Neural cell (in vitro differentiated cells): ENCODE data around the gene NOC2L. TPM values are rescaled to one million over a fixed set of nuclear protein-coding genes. Genes with fewer than 3 reads are reported as not detected.

Experiments used
- H2AFZ ChIP-seq: fragments of 200-600, 300-800 bp; sonication (generic), shearing (Covaris generic); 2 replicates; pipeline ENCODE4 v1.6.0; 2014; ENCODE audit warnings: low read depth, mild to moderate bottlenecking, antibody characterized with exemption, low read length, moderate library complexity
- H3F3A ChIP-seq: fragments of 200-600 bp; shearing (Covaris generic); 2 replicates; pipeline ENCODE4 v1.6.1; 2016; ENCODE audit warnings: mild to moderate bottlenecking, moderate library complexity, mixed read lengths, antibody characterized with exemption, low read length; ENCODE audit not compliant: insufficient read depth, poor library complexity, severe bottlenecking
- H3K27ac ChIP-seq: fragments of 200-600, 300-800 bp; sonication (generic), shearing (Covaris generic); 2 replicates; pipeline ENCODE4 v1.5.1; 2014; ENCODE audit warnings: mild to moderate bottlenecking, low read length, moderate library complexity
- H3K27me3 ChIP-seq: fragments of 300-800, 200-600 bp; sonication (generic), shearing (Covaris generic); 2 replicates; pipeline ENCODE4 v1.6.0; 2014; ENCODE audit warnings: mild to moderate bottlenecking, low read depth, low read length, moderate library complexity; ENCODE audit not compliant: insufficient read depth
- H3K36me3 ChIP-seq: fragments of 300-800, 200-600 bp; sonication (generic), shearing (Covaris generic); 2 replicates; pipeline ENCODE4 v1.5.1; 2014; ENCODE audit warnings: mild to moderate bottlenecking, antibody characterized with exemption, low read length, moderate library complexity; ENCODE audit not compliant: insufficient read depth
- H3K4me2 ChIP-seq: fragments of 300-800, 200-600 bp; sonication (generic), shearing (Covaris generic); 2 replicates; pipeline ENCODE4 v1.6.0; 2014; ENCODE audit warnings: mild to moderate bottlenecking, low read length
- H3K4me3 ChIP-seq: fragments of 300-800, 200-600 bp; sonication (generic), shearing (Covaris generic); 2 replicates; pipeline ENCODE4 v1.5.1; 2014; ENCODE audit warnings: mild to moderate bottlenecking, low read length, moderate library complexity
- H3K79me2 ChIP-seq: fragments of 200-600 bp; shearing (Covaris generic); replicated peaks from 2 replicates; pipeline ENCODE4 v1.6.0; 2014; ENCODE audit warnings: mild to moderate bottlenecking, low read length, moderate library complexity; ENCODE audit not compliant: insufficient read depth
- H3K9ac ChIP-seq: fragments of 300-800, 200-600 bp; sonication (generic), shearing (Covaris generic); 2 replicates; pipeline ENCODE4 v1.6.1; 2016; ENCODE audit warnings: mild to moderate bottlenecking, low read length, mixed read lengths
- H3K9me2 ChIP-seq: fragments of 200-600 bp; shearing (Covaris generic); 2 replicates; pipeline ENCODE4 v1.6.1; 2016; ENCODE audit warnings: mild to moderate bottlenecking, low read length, mixed read lengths; ENCODE audit not compliant: insufficient read depth
- H3K9me3 ChIP-seq: fragments of 200-600, 300-800 bp; sonication (generic), shearing (Covaris generic); 2 replicates; pipeline ENCODE4 v1.6.1; 2016; ENCODE audit warnings: mild to moderate bottlenecking, mixed run types, low read length, moderate library complexity, mixed read lengths
- H4K20me1 ChIP-seq: fragments of 200-600 bp; shearing (Covaris generic); 2 replicates; pipeline ENCODE4 v1.6.1; 2016; ENCODE audit warnings: mild to moderate bottlenecking, mixed run types; ENCODE audit not compliant: insufficient read depth
- EP300 ChIP-seq: fragments of 450-650 bp; conservative IDR thresholded peaks from 2 replicates; pipeline ENCODE4 v1.6.1; 2014; ENCODE audit warnings: antibody characterized with exemption, mild to moderate bottlenecking, moderate library complexity; ENCODE audit not compliant: poor library complexity, severe bottlenecking
- EZH2 ChIP-seq: fragments of 200-600, 300-800 bp; shearing (Covaris generic), sonication (generic); IDR thresholded peaks from 2 replicates; pipeline ENCODE4 v1.6.1; 2014; ENCODE audit warnings: antibody characterized with exemption, low read length, borderline replicate concordance, mild to moderate bottlenecking; ENCODE audit not compliant: insufficient read depth, poor library complexity, severe bottlenecking
- MXI1 ChIP-seq: fragments of 450-650 bp; conservative IDR thresholded peaks from 2 replicates; pipeline ENCODE4 v1.6.1; 2014; ENCODE audit warnings: antibody characterized with exemption, mild to moderate bottlenecking; ENCODE audit not compliant: poor library complexity, severe bottlenecking
- POLR2AphosphoS5 ChIP-seq: IDR thresholded peaks from 2 replicates; pipeline ENCODE4 v1.6.1; 2012
- RAD21 ChIP-seq: fragments of 450-650 bp; conservative IDR thresholded peaks from 2 replicates; pipeline ENCODE4 v1.6.1; 2014; ENCODE audit warnings: antibody characterized with exemption, mild to moderate bottlenecking, moderate library complexity
- SMC3 ChIP-seq: fragments of 450-650 bp; conservative IDR thresholded peaks from 2 replicates; pipeline ENCODE4 v1.6.1; 2014; ENCODE audit warnings: antibody characterized with exemption, mild to moderate bottlenecking, moderate library complexity; ENCODE audit not compliant: poor library complexity
- TAF1 ChIP-seq: IDR thresholded peaks from 2 replicates; pipeline ENCODE4 v1.6.1; 2012; ENCODE audit warnings: low read depth
- polyA plus RNA-seq: library from polyadenylated mRNA; depleted of rRNA; stranded (reverse); fragments of >200 nt; gene quantifications from 2 replicates; pipeline ENCODE4 v1.2.3, GENCODE V29; 2014
- TF ChIP-seq, protein P1 (sequence below): IDR thresholded peaks from 2 replicates; pipeline ENCODE4 v1.6.1; 2012; ENCODE audit warnings: borderline replicate concordance
- TF ChIP-seq, protein P2 (sequence below): fragments of 450-650 bp; IDR thresholded peaks from 2 replicates; pipeline ENCODE4 v1.5.1; 2014; ENCODE audit warnings: antibody characterized with exemption, mild to moderate bottlenecking, moderate library complexity; ENCODE audit not compliant: poor library complexity, severe bottlenecking

NOC2L gene
- polyA plus RNA-seq, 1 donor from 2014 or later = 77.2 TPM

DNA sequence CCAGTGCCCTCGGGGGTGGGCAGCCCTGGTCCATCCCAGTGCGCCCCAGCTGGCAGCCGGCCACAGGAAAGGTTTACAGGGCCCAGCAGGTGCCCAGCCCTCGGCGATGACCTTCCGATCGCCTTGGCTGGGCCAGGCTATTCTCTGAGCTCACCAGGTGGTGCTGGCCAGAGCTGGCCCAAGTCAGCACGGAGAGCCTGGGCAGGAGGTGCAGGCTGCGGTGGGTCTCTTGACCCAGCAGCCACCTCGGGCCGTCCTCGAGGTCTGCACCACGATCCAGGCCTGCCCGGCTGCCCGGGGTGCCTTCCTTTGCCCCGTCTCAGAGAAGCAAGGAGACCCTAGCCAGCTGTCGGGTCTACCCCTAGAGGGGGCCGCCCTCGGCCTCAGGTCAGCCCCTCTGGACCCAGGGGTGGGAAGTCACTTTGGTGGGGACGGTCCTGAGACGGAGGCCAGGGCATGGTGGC, 22.5 kb upstream of the NOC2L start:
- Histone ChIP-seq H4K20me1 (no peaks in the 10 kb centered on the region), H3K79me2 (no peaks in the 10 kb centered on the region), H3K4me2 (no peak overlapping the region), H3K27me3 (no peaks in the 10 kb centered on the region), H3K9me2 (no peaks in the 10 kb centered on the region), H3K9me3 (no peaks in the 10 kb centered on the region), H3K27ac (no peak overlapping the region), H3K4me3 (no peak overlapping the region), H2AFZ (no peak overlapping the region), H3F3A (no peaks in the 10 kb centered on the region), H3K36me3 (no peaks in the 10 kb centered on the region), H3K9ac (no peak overlapping the region)
- TF ChIP-seq SMC3 (no peak), MXI1 (no peak), RAD21 (no peak), EZH2 (no peak), TAF1 (no peak), EP300 (no peak), POLR2AphosphoS5 (no peak)
- TF ChIP-seq, protein P1, sequence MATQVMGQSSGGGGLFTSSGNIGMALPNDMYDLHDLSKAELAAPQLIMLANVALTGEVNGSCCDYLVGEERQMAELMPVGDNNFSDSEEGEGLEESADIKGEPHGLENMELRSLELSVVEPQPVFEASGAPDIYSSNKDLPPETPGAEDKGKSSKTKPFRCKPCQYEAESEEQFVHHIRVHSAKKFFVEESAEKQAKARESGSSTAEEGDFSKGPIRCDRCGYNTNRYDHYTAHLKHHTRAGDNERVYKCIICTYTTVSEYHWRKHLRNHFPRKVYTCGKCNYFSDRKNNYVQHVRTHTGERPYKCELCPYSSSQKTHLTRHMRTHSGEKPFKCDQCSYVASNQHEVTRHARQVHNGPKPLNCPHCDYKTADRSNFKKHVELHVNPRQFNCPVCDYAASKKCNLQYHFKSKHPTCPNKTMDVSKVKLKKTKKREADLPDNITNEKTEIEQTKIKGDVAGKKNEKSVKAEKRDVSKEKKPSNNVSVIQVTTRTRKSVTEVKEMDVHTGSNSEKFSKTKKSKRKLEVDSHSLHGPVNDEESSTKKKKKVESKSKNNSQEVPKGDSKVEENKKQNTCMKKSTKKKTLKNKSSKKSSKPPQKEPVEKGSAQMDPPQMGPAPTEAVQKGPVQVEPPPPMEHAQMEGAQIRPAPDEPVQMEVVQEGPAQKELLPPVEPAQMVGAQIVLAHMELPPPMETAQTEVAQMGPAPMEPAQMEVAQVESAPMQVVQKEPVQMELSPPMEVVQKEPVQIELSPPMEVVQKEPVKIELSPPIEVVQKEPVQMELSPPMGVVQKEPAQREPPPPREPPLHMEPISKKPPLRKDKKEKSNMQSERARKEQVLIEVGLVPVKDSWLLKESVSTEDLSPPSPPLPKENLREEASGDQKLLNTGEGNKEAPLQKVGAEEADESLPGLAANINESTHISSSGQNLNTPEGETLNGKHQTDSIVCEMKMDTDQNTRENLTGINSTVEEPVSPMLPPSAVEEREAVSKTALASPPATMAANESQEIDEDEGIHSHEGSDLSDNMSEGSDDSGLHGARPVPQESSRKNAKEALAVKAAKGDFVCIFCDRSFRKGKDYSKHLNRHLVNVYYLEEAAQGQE = no peak
- TF ChIP-seq, protein P2, sequence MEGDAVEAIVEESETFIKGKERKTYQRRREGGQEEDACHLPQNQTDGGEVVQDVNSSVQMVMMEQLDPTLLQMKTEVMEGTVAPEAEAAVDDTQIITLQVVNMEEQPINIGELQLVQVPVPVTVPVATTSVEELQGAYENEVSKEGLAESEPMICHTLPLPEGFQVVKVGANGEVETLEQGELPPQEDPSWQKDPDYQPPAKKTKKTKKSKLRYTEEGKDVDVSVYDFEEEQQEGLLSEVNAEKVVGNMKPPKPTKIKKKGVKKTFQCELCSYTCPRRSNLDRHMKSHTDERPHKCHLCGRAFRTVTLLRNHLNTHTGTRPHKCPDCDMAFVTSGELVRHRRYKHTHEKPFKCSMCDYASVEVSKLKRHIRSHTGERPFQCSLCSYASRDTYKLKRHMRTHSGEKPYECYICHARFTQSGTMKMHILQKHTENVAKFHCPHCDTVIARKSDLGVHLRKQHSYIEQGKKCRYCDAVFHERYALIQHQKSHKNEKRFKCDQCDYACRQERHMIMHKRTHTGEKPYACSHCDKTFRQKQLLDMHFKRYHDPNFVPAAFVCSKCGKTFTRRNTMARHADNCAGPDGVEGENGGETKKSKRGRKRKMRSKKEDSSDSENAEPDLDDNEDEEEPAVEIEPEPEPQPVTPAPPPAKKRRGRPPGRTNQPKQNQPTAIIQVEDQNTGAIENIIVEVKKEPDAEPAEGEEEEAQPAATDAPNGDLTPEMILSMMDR = no peak

DNA sequence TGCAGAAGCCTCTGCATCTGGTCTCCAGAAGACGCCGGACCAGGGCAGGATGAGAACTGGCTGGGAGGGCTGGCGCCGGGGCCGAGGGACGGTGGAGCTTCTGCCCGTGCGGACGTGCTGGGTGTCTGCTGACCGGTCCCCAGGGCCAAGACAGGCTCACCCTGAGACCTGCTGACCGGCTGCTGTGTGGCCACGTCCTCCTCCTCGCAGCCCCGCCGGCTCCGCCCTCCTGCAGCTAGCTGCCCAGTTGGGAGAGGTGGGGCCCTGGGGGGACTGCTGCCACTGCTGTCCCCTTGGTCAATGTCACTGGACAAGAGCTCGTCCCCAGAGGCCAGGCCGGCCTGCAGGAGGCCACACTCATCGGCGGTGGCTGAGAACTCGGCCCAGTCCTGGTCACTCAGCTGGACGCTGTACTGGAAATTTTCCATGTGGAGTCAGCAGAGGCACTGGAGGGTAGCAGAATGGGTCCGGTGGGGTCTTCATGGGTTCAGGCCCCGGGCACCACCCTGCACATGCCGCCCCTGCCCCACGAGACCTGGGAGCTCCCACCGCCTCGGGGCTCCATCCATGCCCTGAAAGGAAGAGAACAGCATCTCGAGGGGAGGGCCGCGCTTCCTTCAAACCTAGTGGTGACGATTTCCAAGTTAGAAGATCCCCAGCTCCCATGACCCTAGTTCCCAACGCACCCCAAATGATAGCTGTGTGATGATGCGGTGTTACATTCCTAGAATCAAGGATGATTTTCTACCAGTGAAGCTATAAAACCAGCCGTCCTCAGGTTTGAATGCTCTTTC, 21.7 kb upstream of the NOC2L start:
- Histone ChIP-seq H3K4me2 (no peak overlapping the region), H4K20me1 (no peaks in the 10 kb centered on the region), H3K36me3 (no peaks in the 10 kb centered on the region), H2AFZ (no peak overlapping the region), H3K9me2 (no peaks in the 10 kb centered on the region), H3K4me3 (no peak overlapping the region), H3K9me3 (no peaks in the 10 kb centered on the region), H3K27me3 (no peaks in the 10 kb centered on the region), H3K9ac (no peak overlapping the region), H3K79me2 (no peaks in the 10 kb centered on the region), H3F3A (no peaks in the 10 kb centered on the region), H3K27ac (no peak overlapping the region)
- TF ChIP-seq MXI1 = no peak
- TF ChIP-seq SMC3 = no peak
- TF ChIP-seq TAF1 = no peak
- TF ChIP-seq, protein P2 = no peak
- TF ChIP-seq POLR2AphosphoS5 = no peak
- TF ChIP-seq RAD21 = no peak
- TF ChIP-seq EP300 = no peak
- no peak for TF ChIP-seq EZH2
- TF ChIP-seq, protein P1 = no peak
